Lung (tissue), 12 donors: Measurements from ENCODE around the gene HBQ1. TPM values are rescaled to one million over a fixed set of nuclear protein-coding genes. Genes with fewer than 3 reads are reported as not detected.

Experiments used
- ATAC-seq: fragments of 200-7000 bp; cut with Tn5 transposase; one replicate; pipeline ENCODE4 v1.9.1; 2020; ENCODE audit warnings: moderate number of reproducible peaks; ENCODE audit not compliant: insufficient read depth, low FRiP score
- DNase-seq, 3 donors: peaks; one replicate each; pipeline ENCODE4 v3.0.0-alpha.2; 2013 to 2017
- H3K27ac ChIP-seq, 2 donors: one replicate each; pipeline ENCODE4 v1.5.1; 2013; ENCODE audit warnings: mild to moderate bottlenecking in 2 of 2, moderate library complexity in 2 of 2, control low read depth in 1 of 2, inconsistent platforms in 1 of 2, low read depth in 1 of 2, low read length in 1 of 2
- H3K27me3 ChIP-seq, 3 donors: one replicate each; pipeline ENCODE4 v1.5.1; 2013; ENCODE audit warnings: low read length in 2 of 3; ENCODE audit not compliant: control insufficient read depth in 3 of 3, insufficient read depth in 3 of 3
- H3K36me3 ChIP-seq, 4 donors: one replicate each; pipeline ENCODE4 v1.5.1; 2013; ENCODE audit warnings: low read length in 4 of 4, mild to moderate bottlenecking in 1 of 4, moderate library complexity in 1 of 4; ENCODE audit not compliant: control insufficient read depth in 4 of 4, insufficient read depth in 4 of 4
- H3K4me1 ChIP-seq, 5 donors: one replicate each; pipeline ENCODE4 v1.5.1; 2013; ENCODE audit warnings: low read length in 5 of 5, mild to moderate bottlenecking in 2 of 5, moderate library complexity in 1 of 5; ENCODE audit not compliant: control insufficient read depth in 5 of 5, insufficient read depth in 5 of 5
- H3K4me3 ChIP-seq: one replicate; pipeline ENCODE4 v1.5.1; 2013; ENCODE audit warnings: mild to moderate bottlenecking, control low read depth, moderate library complexity
- H3K9ac ChIP-seq, 2 donors: one replicate each; pipeline ENCODE4 v1.5.1; 2013; ENCODE audit warnings: low read length in 2 of 2, control low read depth in 1 of 2; ENCODE audit not compliant: insufficient read depth in 1 of 2
- H3K9me3 ChIP-seq, 4 donors: one replicate each; pipeline ENCODE4 v1.5.1; 2013; ENCODE audit warnings: low read length in 3 of 4, mild to moderate bottlenecking in 1 of 4, moderate library complexity in 1 of 4; ENCODE audit not compliant: control insufficient read depth in 4 of 4, insufficient read depth in 3 of 4
- CTCF ChIP-seq: IDR thresholded peaks from 2 replicates; pipeline ENCODE4 v1.5.1; 2012; ENCODE audit warnings: mild to moderate bottlenecking; ENCODE audit errors: control extremely low read depth, extremely low read depth
- WGBS, 2 donors: extraction: QIAGEN DNeasy Blood & Tissue Kit; methylation state at CpG; one replicate each; pipeline ENCODE4 v1.1.7; 2013; 5-methylcytosine and 5-hydroxymethylcytosine counted together
- polyA plus RNA-seq, 2 donors: library from polyadenylated mRNA; stranded (reverse); fragments of 200-250 nt; gene quantifications; one replicate each; pipeline ENCODE4 v1.2.1, GENCODE V29; 2013
- total RNA-seq, 2 donors: library from RNA; depleted of rRNA in 1 of 2; stranded (reverse); fragments of >200 nt in 1 of 2; gene quantifications; one replicate each; pipeline ENCODE4 v1.2.1, GENCODE V29; 2014 to 2021
- donor health status: control.
- donor health status: control.
- donor health status: Bipolar disorder and iron deficiency.
- donor health status: healthy.
- donor health status: DM: yes; HTN: yes; CAD: no.

Gene HBQ1
- total and polyA plus RNA-seq, 4 donors = 0.35 to 2.3 TPM; not detected in 2

GRCh38 chr16:177981-178667 is 2.1 kb upstream of the HBQ1 start:
- Histone ChIP-seq H3K4me1 (peaks cover 0 to 14% (median 4%) of the 10 kb centered on the region in 5 donors), H3K36me3 (no peaks in the 10 kb centered on the region), H3K9ac (no peak overlapping the region), H3K27ac (no peak overlapping the region), H3K9me3 (peaks cover 0 to 2% (median 0%) of the 10 kb centered on the region in 4 donors), H3K27me3 (peaks cover 2 to 44% (median 40%) of the 10 kb centered on the region in 3 donors), H3K4me3 (no peak overlapping the region)
- no peak for DNase-seq
- WGBS, 2 donors = 66 to 67% methylated on average over 11 of the region's 11 CpGs
- no peak for TF ChIP-seq CTCF
- no peak for ATAC-seq

GRCh38 chr16:178668-179015 is 1.6 kb upstream of the HBQ1 start:
- no peaks in the 10 kb centered on the region for H3K36me3 ChIP-seq
- H3K4me3 ChIP-seq = no peak overlapping the region
- no peak for TF ChIP-seq CTCF
- WGBS, 2 donors = 88% methylated on average over 11 of the region's 11 CpGs
- H3K4me1 ChIP-seq = peaks cover 0 to 14% (median 4%) of the 10 kb centered on the region in 5 donors
- DNase-seq (no peak), ATAC-seq (no peak)
- H3K9me3 ChIP-seq = peaks cover 0 to 2% (median 0%) of the 10 kb centered on the region in 4 donors
- no peak overlapping the region for H3K9ac ChIP-seq
- H3K27me3 ChIP-seq = peaks cover 2 to 41% (median 40%) of the 10 kb centered on the region in 3 donors
- no peak overlapping the region for H3K27ac ChIP-seq

GRCh38 chr16:179211-180092 is 807 bp upstream of the HBQ1 start:
- TF ChIP-seq CTCF = no peak
- no peak for DNase-seq

More at GRCh38 chr16:179211-180092, 807 bp upstream of the HBQ1 start:
- peaks cover 0 to 14% (median 4%) of the 10 kb centered on the region in 5 donors for H3K4me1 ChIP-seq
- ATAC-seq = no peak
- no peak overlapping the region for H3K9ac ChIP-seq
- peaks cover 0 to 2% (median 0%) of the 10 kb centered on the region in 4 donors for H3K9me3 ChIP-seq
- WGBS, 2 donors = 79 to 81% methylated on average over 17 of the region's 17 CpGs
- no peaks in the 10 kb centered on the region for H3K36me3 ChIP-seq
- no peak overlapping the region for H3K27ac ChIP-seq
- no peak overlapping the region for H3K4me3 ChIP-seq
- H3K27me3 ChIP-seq = peaks cover 2 to 40% (median 38%) of the 10 kb centered on the region in 3 donors
